ENCODE measurements around the gene FSIP1.

GRCh38 chr15:39704235-39704634, 78.4 kb downstream of the FSIP1 start:
- TF ChIP-seq, protein P1, sequence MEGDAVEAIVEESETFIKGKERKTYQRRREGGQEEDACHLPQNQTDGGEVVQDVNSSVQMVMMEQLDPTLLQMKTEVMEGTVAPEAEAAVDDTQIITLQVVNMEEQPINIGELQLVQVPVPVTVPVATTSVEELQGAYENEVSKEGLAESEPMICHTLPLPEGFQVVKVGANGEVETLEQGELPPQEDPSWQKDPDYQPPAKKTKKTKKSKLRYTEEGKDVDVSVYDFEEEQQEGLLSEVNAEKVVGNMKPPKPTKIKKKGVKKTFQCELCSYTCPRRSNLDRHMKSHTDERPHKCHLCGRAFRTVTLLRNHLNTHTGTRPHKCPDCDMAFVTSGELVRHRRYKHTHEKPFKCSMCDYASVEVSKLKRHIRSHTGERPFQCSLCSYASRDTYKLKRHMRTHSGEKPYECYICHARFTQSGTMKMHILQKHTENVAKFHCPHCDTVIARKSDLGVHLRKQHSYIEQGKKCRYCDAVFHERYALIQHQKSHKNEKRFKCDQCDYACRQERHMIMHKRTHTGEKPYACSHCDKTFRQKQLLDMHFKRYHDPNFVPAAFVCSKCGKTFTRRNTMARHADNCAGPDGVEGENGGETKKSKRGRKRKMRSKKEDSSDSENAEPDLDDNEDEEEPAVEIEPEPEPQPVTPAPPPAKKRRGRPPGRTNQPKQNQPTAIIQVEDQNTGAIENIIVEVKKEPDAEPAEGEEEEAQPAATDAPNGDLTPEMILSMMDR (IDR thresholded peaks at IDR 0.05) = no peak
- TF ChIP-seq POLR2A (IDR thresholded peaks at IDR 0.05) = no peak

Data from tibial nerve (tissue), 3 donors.